Measurements from ENCODE around the gene GPR55. TPM values are rescaled to one million over a fixed set of nuclear protein-coding genes. Genes with fewer than 3 reads are reported as not detected.

The GPR55 gene
- total RNA-seq, 1 experiment from 2014 or later: not detected

- Histone ChIP-seq H3K36me3 (replicated peaks; ENCODE audit: control insufficient read depth, insufficient read depth, low read length) (no peaks in the 10 kb centered on the region), H3K27me3 (ENCODE audit: control insufficient read depth, insufficient read depth, low read length) (no peaks in the 10 kb centered on the region), H3K4me3 (ENCODE audit: insufficient read depth, low read depth, low read length) (no peak overlapping the region)
- no peak for DNase-seq
Observed at GRCh38 chr2:230896346-230897115, 28.5 kb downstream of the GPR55 start.

GRCh38 chr2:230895536-230896345 lies 29.3 kb downstream of the GPR55 start:
- no peak overlapping the region for H3K4me3 ChIP-seq (ENCODE audit: insufficient read depth, low read depth, low read length)
- DNase-seq: no peak

GRCh38 chr2:230893841-230894781 lies 30.9 kb downstream of the GPR55 start:
- Histone ChIP-seq H3K36me3 (replicated peaks; ENCODE audit: control insufficient read depth, insufficient read depth, low read length) (no peaks in the 10 kb centered on the region), H3K4me3 (ENCODE audit: insufficient read depth, low read depth, low read length) (no peak overlapping the region), H3K27me3 (ENCODE audit: control insufficient read depth, insufficient read depth, low read length) (no peaks in the 10 kb centered on the region)
- DNase-seq: no peak

More at GRCh38 chr2:230895536-230896345, 29.3 kb downstream of the GPR55 start:
- Histone ChIP-seq H3K36me3 (replicated peaks; ENCODE audit: control insufficient read depth, insufficient read depth, low read length) (no peaks in the 10 kb centered on the region), H3K27me3 (ENCODE audit: control insufficient read depth, insufficient read depth, low read length) (no peaks in the 10 kb centered on the region)

- Histone ChIP-seq H3K27me3 (ENCODE audit: control insufficient read depth, insufficient read depth, low read length) (no peaks in the 10 kb centered on the region), H3K36me3 (replicated peaks; ENCODE audit: control insufficient read depth, insufficient read depth, low read length) (no peaks in the 10 kb centered on the region), H3K4me3 (ENCODE audit: insufficient read depth, low read depth, low read length) (no peak overlapping the region)
- DNase-seq: peak; percentile 76
Observed at GRCh38 chr2:230893338-230893737, 31.7 kb downstream of the GPR55 start.

GRCh38 chr2:230891509-230891908 lies 33.5 kb downstream of the GPR55 start:
- Histone ChIP-seq H3K4me3 (ENCODE audit: insufficient read depth, low read depth, low read length) (no peak overlapping the region), H3K27me3 (ENCODE audit: control insufficient read depth, insufficient read depth, low read length) (no peaks in the 10 kb centered on the region), H3K36me3 (replicated peaks; ENCODE audit: control insufficient read depth, insufficient read depth, low read length) (no peaks in the 10 kb centered on the region)
- no peak for DNase-seq

- Histone ChIP-seq H3K4me3 (ENCODE audit: insufficient read depth, low read depth, low read length) (no peak overlapping the region), H3K36me3 (replicated peaks; ENCODE audit: control insufficient read depth, insufficient read depth, low read length) (no peaks in the 10 kb centered on the region), H3K27me3 (ENCODE audit: control insufficient read depth, insufficient read depth, low read length) (no peaks in the 10 kb centered on the region)
- DNase-seq: no peak
Observed at GRCh38 chr2:230891064-230891463, 34.0 kb downstream of the GPR55 start.

- Histone ChIP-seq H3K36me3 (replicated peaks; ENCODE audit: control insufficient read depth, insufficient read depth, low read length) (no peaks in the 10 kb centered on the region), H3K4me3 (ENCODE audit: insufficient read depth, low read depth, low read length) (no peak overlapping the region)
Observed at GRCh38 chr2:230890646-230891045, 34.4 kb downstream of the GPR55 start.

GRCh38 chr2:230889911-230890601 lies 35.0 kb downstream of the GPR55 start:
- Histone ChIP-seq H3K36me3 (replicated peaks; ENCODE audit: control insufficient read depth, insufficient read depth, low read length) (no peaks in the 10 kb centered on the region), H3K27me3 (ENCODE audit: control insufficient read depth, insufficient read depth, low read length) (no peaks in the 10 kb centered on the region), H3K4me3 (ENCODE audit: insufficient read depth, low read depth, low read length) (no peak overlapping the region)
- DNase-seq: no peak

More at GRCh38 chr2:230890646-230891045, 34.4 kb downstream of the GPR55 start:
- H3K27me3 ChIP-seq (ENCODE audit: control insufficient read depth, insufficient read depth, low read length): no peaks in the 10 kb centered on the region
- DNase-seq: no peak

GRCh38 chr2:230888824-230889400 lies 36.1 kb downstream of the GPR55 start:
- DNase-seq: no peak
- Histone ChIP-seq H3K4me3 (ENCODE audit: insufficient read depth, low read depth, low read length) (no peak overlapping the region), H3K36me3 (replicated peaks; ENCODE audit: control insufficient read depth, insufficient read depth, low read length) (no peaks in the 10 kb centered on the region), H3K27me3 (ENCODE audit: control insufficient read depth, insufficient read depth, low read length) (no peaks in the 10 kb centered on the region)

GRCh38 chr2:230887342-230887741 lies 37.7 kb downstream of the GPR55 start:
- no peak for DNase-seq
- H3K27me3 ChIP-seq (ENCODE audit: control insufficient read depth, insufficient read depth, low read length): no peaks in the 10 kb centered on the region
- no peaks in the 10 kb centered on the region for H3K36me3 ChIP-seq (replicated peaks; ENCODE audit: control insufficient read depth, insufficient read depth, low read length)
- H3K4me3 ChIP-seq (ENCODE audit: insufficient read depth, low read depth, low read length): no peak overlapping the region

GRCh38 chr2:230886671-230887071 lies 38.4 kb downstream of the GPR55 start:
- H3K36me3 ChIP-seq (replicated peaks; ENCODE audit: control insufficient read depth, insufficient read depth, low read length): no peaks in the 10 kb centered on the region
- no peaks in the 10 kb centered on the region for H3K27me3 ChIP-seq (ENCODE audit: control insufficient read depth, insufficient read depth, low read length)
- peak; percentile 76 for DNase-seq

GRCh38 chr2:230886206-230886605 lies 38.8 kb downstream of the GPR55 start:
- Histone ChIP-seq H3K27me3 (ENCODE audit: control insufficient read depth, insufficient read depth, low read length) (no peaks in the 10 kb centered on the region), H3K4me3 (ENCODE audit: insufficient read depth, low read depth, low read length) (no peak overlapping the region), H3K36me3 (replicated peaks; ENCODE audit: control insufficient read depth, insufficient read depth, low read length) (no peaks in the 10 kb centered on the region)
- no peak for DNase-seq

More at GRCh38 chr2:230886671-230887071, 38.4 kb downstream of the GPR55 start:
- no peak overlapping the region for H3K4me3 ChIP-seq (ENCODE audit: insufficient read depth, low read depth, low read length)

GRCh38 chr2:230885463-230886130 lies 39.4 kb downstream of the GPR55 start:
- Histone ChIP-seq H3K27me3 (ENCODE audit: control insufficient read depth, insufficient read depth, low read length) (no peaks in the 10 kb centered on the region), H3K36me3 (replicated peaks; ENCODE audit: control insufficient read depth, insufficient read depth, low read length) (no peaks in the 10 kb centered on the region), H3K4me3 (ENCODE audit: insufficient read depth, low read depth, low read length) (no peak overlapping the region)
- DNase-seq: peak; percentile 82
